ACHN (cell line): Measurements from ENCODE around the gene TAB3.

ENCODE experiments used
- DNase-seq: peaks from one replicate; pipeline ENCODE4 v3.0.0-alpha.2; 2015
- in situ Hi-C: cut with HindIII; loops from 2 replicates; pipeline ENCODE4 v1.10.0; 2017; ENCODE audit warnings: low sequenced_read_pairs, low pct_ligation_motif_present, low pct_unique_long_range_greater_than_20kb

TAB3 gene

GRCh38 chrX:30888526-30889146 is 418 bp downstream of the TAB3 start:
- in situ Hi-C loops: no loop called here
- no peak for DNase-seq

GRCh38 chrX:30887721-30888120 is 1.3 kb downstream of the TAB3 start:
- DNase-seq: no peak

GRCh38 chrX:30887288-30887687 is 1.8 kb downstream of the TAB3 start:
- in situ Hi-C loops: no loop called here
- no peak for DNase-seq

More at GRCh38 chrX:30887721-30888120, 1.3 kb downstream of the TAB3 start:
- in situ Hi-C loops: no loop called here

- in situ Hi-C loops: no loop called here
- no peak for DNase-seq
Observed at GRCh38 chrX:30885136-30885535, 3.9 kb downstream of the TAB3 start.

- in situ Hi-C loops: no loop called here
- no peak for DNase-seq
Observed at GRCh38 chrX:30883138-30883537, 5.9 kb downstream of the TAB3 start.

GRCh38 chrX:30881797-30882196 is 7.3 kb downstream of the TAB3 start:
- DNase-seq: no peak
- in situ Hi-C loops: no loop called here

GRCh38 chrX:30881390-30881789 is 7.7 kb downstream of the TAB3 start:
- no peak for DNase-seq
- in situ Hi-C loops: no loop called here

- in situ Hi-C loops: no loop called here
- DNase-seq: no peak
Observed at GRCh38 chrX:30880058-30880457, 9.0 kb downstream of the TAB3 start.

GRCh38 chrX:30876367-30876766 is 12.7 kb downstream of the TAB3 start:
- DNase-seq: no peak
- in situ Hi-C loops: no loop called here

GRCh38 chrX:30875957-30876356 is 13.1 kb downstream of the TAB3 start:
- in situ Hi-C loops: no loop called here
- peak; percentile 51 for DNase-seq

- no peak for DNase-seq
- in situ Hi-C loops: no loop called here
Observed at GRCh38 chrX:30874851-30875250, 14.2 kb downstream of the TAB3 start.

- in situ Hi-C loops: no loop called here
Observed at GRCh38 chrX:30870572-30870971, 18.5 kb downstream of the TAB3 start.

GRCh38 chrX:30865612-30866011 is 23.4 kb downstream of the TAB3 start:
- DNase-seq: no peak
- in situ Hi-C loops: no loop called here

More at GRCh38 chrX:30870572-30870971, 18.5 kb downstream of the TAB3 start:
- no peak for DNase-seq

- DNase-seq: peak; percentile 27
- in situ Hi-C loops: no loop called here
Observed at GRCh38 chrX:30865015-30865414, 24.0 kb downstream of the TAB3 start.

- no peak for DNase-seq
- in situ Hi-C loops: no loop called here
Observed at GRCh38 chrX:30864383-30864785, 24.7 kb downstream of the TAB3 start.

- in situ Hi-C loops: no loop called here
- no peak for DNase-seq
Observed at GRCh38 chrX:30863974-30864373, 25.1 kb downstream of the TAB3 start.

GRCh38 chrX:30858098-30858497 is 31.0 kb downstream of the TAB3 start:
- no peak for DNase-seq
- in situ Hi-C loops: no loop called here

- DNase-seq: no peak
- in situ Hi-C loops: no loop called here
Observed at GRCh38 chrX:30851449-30851848, 37.6 kb downstream of the TAB3 start.

GRCh38 chrX:30835373-30835772 is 53.7 kb downstream of the TAB3 start:
- no peak for DNase-seq
- in situ Hi-C loops: no loop called here

GRCh38 chrX:30833896-30834295 is 55.2 kb downstream of the TAB3 start:
- in situ Hi-C loops: no loop called here
- DNase-seq: no peak

GRCh38 chrX:30831082-30831481 is 58.0 kb downstream of the TAB3 start:
- no peak for DNase-seq
- in situ Hi-C loops: no loop called here
